B cell (primary cell): ENCODE results near the gene ASGR2.
"Not testable (repeated sequence)": the region's sequence is repeated elsewhere in the genome, so short reads cannot be mapped to it uniquely, and the experiment has no call there.

ENCODE experiments used
- CTCF ChIP-seq: fragments of 200-600 bp; IDR thresholded peaks from one replicate; pipeline ENCODE4 v1.8.0; 2022; ENCODE audit warnings: antibody characterized with exemption, mild to moderate bottlenecking
- EZH2 ChIP-seq: IDR thresholded peaks from 2 replicates; pipeline ENCODE4 v1.6.1; 2012; ENCODE audit warnings: borderline replicate concordance, low read depth, mild to moderate bottlenecking, moderate library complexity, low read length; ENCODE audit not compliant: insufficient read depth, poor library complexity, severe bottlenecking

DNA sequence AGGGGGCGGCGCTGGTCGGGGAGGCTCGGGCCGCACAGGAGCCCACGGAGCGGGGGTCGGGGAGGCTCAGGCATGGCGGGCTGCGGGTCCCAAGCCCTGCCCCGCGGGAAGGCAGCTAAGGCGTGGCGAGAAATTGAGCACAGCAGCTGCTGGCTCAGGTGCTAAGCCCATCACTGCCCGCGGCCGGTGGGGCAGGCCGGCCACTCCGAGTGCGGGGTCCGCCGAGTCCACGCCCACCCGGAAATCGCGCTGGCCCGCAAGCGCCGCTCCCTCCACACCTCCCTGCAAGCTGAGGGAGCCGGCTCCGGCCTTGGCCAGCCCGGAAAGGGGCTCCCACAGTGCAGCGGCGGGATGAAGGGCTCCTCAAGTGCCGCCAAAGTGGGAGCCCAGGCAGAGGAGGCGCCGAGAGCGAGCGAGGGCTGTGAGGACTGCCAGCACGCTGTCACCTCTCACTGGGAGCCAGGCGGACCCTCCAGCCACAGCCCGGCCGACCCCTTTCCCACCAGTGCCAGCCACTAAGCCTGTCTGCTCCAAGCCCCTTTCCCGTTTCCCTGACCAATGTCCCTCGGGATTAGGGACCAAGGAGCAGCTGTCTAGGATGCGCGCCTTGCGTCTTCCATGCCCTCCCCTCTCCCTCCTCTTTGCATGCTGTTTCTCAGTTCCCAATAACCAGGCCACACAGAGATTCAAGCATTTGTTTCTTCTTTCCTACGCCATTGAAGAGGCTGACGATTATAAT is 13.8 kb downstream of the ASGR2 start:
- TF ChIP-seq CTCF, EZH2: not testable (repeated sequence)
